SIG-M5 (cell line): ENCODE data around the gene ZBTB7A.

Experiments used
- DNase-seq: peaks from one replicate; lab custom pipeline; 2025; lab: John Stamatoyannopoulos, UW

ZBTB7A gene

GRCh38 chr19:4053423-4054324 lies 13.0 kb downstream of the ZBTB7A start:
- DNase-seq: no peak

GRCh38 chr19:4052993-4053422 lies 13.7 kb downstream of the ZBTB7A start:
- no peak for DNase-seq

DNA sequence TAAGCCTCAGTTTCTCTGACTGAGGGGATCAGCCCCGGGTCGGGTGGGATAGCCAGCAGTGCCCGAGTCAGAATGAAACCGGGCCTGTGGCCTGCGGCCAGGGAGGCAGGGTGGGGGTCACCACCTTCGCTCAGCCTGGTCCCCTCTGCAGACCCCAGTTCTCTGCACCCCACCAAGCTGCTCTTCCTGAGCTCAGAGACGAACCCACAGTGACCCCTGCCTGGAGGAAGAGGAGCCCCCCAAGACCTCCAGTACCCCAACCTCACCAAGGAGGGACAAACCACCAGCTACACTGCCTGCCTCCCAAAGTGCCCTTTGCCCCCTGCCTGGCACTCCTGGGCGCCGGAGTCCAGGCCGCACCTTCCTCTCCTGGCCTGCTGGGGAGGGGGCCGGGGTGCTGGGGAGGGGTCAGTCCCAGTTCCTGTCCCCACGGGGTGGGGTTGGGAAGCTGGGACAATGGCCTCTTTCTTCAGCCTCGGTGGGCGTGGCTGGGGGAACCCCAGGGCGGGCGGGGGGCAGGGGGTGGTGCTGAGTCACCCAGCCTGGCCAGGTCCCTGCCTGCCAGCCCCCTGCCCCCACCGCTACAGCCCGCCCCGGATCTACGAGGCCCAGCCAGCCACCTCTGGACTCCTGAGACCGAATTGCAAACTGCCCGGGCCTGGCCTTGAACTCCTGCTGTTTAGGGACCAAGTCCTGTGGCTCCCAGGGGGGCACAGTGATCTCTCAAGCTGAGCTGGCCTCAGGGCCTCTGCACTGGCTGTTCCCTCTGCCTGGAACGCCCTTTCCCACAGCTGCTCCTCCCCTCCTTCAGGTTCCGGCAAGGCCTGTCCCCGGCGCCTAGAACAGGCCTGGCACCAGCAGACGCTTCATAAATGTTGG lies 14.3 kb downstream of the ZBTB7A start:
- DNase-seq: no peak

DNA sequence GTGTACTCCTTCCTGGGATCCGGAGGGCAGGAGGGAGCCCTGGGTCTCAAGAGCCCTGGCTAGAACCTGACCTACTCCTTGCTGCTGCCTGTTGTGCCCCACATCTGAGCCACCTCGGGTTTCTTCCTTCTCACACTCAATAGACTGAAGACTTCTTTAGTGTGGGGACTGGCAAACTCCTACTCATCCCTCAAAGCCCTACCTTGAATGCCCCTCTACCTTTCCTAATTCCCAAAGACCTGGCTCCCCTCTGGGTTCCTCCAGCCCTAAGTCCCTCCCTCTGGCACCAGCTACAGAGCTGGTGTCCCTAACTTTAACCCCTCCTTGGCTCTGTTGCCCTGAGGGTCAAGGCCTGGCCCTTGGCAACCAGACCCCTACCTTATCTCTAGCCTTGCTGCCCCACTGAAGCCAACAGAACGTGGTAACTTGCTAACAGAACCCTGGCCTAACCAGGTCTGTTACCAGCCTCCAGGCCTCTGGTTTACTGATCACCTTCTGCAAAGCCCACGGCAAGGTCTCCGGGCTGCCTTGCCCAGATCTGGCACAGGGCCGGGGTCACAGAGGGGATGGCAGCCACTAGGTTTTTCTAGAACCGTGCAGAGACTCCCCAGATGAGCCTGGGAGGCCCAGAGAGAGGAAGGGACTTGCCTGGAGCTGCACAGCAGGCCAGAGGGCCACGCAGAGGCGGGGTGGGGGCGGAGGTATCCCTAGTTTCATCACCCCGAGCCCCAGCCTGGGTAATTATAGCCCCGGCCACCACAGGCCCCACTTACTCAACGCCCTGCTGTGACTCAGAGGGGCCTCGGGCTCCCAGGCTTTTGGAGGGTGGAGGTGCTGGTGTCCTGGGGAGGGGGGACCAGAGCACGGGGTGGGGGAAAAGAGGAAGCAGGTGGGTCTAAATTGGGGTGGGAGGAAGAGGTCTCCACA lies 15.3 kb downstream of the ZBTB7A start:
- DNase-seq: peak; percentile 74

DNA sequence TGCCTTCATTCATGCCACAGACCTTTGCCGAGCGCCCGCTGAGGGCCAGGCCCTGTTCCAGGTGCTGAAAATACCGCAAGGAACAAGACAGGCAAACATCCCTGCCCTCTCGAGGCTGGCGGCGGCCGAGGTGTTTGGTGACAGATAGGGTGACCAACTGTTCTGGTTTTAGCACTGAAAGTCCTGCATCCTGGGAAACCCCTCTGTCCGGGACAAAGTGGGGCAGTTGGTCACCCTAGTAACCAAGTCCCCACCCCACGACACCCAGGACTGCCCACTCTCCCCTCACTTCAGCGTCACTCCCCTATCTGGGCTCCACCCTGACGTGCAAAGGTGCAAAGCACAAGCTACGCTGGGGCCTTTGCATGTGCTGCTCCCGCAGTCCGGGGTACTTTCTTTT lies 17.3 kb downstream of the ZBTB7A start:
- DNase-seq: no peak

DNA sequence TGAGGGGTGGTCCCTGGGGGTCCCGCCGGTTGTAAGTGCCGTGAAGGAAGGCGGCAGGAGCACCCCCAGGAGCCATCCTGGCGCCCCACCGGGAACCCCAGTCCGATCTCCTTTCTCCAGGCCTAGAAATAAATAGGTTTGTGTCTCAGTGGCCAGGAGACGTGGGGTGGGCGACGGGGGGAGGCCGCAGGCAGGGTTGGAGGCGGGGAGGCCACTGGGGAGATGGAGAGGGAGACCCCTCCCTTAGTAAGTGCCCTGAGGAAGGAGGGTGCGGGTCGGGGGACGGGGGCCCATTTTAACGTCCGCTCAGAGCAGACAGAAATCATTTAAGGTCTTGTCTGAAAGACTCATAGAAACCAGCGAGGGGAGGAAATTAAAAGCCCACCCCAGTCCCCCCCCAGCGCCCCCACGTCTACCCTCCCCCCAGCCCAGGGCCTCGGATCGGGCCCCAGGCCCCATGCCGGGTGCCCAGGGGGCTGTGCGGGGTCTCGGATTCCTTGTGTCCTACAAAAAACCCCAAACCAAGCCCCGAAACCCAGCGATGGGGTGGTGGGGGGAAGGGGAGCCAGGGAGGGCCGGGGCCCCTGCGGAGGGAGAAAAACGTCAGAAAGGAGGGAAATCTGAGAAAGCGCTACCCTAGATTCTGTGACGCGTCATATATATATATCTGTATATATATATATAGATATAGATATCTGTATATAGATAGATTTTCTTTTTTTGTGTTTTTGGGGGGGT lies 19.6 kb downstream of the ZBTB7A start:
- no peak for DNase-seq

- DNase-seq: no peak
These were observed 20.4 kb downstream of the ZBTB7A start for GRCh38 chr19:4046362-4046691.

- no peak for DNase-seq
These were observed 20.9 kb downstream of the ZBTB7A start for GRCh38 chr19:4045597-4046361.

DNA sequence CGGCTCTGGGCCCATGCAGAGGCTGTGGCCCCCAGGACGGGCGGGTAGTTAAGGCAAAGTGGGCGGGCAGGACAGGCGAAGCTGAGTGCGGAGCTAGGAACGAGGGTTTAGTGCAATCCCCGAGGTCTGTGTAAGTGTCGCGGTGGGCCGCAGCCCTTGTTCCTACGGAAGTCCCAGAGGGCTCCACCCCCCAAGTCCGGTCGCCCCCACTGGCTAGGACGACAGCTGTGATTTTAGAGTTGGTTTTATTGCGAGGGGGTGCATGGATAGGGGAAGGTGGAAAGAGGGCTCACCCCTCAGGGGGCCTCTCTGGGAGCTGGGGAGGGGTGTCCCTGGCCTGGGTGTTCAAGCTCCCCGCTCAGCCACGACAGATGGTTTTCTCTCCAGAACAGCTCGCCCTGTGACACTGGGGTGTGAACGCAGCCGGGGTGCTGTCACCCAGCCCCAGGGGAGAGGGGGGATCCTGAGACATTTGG lies 21.7 kb downstream of the ZBTB7A start:
- no peak for DNase-seq

- no peak for DNase-seq
These were observed 22.6 kb downstream of the ZBTB7A start for GRCh38 chr19:4043966-4044715.

DNA sequence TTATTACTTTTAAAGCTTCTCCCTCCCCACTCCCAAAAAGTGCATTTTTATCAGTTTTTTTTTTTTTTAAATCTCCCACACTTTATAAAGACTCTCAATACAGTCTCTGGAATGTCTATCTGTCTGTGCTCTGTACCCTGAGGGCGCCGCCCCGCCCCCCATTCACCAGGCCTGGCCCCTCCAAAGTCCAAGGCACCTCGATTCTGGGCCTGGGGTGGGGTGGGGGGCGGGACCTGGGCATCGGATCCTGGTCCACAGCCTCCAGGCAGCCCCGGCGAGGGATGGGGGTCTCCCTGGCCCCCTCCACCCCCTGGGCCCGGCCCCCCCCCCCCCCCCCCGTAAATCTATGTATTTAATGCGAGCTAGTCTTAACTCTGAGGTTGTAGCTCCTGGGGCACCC lies 23.3 kb downstream of the ZBTB7A start:
- no peak for DNase-seq

GRCh38 chr19:4042731-4043082 lies 24.0 kb downstream of the ZBTB7A start:
- DNase-seq: no peak

DNA sequence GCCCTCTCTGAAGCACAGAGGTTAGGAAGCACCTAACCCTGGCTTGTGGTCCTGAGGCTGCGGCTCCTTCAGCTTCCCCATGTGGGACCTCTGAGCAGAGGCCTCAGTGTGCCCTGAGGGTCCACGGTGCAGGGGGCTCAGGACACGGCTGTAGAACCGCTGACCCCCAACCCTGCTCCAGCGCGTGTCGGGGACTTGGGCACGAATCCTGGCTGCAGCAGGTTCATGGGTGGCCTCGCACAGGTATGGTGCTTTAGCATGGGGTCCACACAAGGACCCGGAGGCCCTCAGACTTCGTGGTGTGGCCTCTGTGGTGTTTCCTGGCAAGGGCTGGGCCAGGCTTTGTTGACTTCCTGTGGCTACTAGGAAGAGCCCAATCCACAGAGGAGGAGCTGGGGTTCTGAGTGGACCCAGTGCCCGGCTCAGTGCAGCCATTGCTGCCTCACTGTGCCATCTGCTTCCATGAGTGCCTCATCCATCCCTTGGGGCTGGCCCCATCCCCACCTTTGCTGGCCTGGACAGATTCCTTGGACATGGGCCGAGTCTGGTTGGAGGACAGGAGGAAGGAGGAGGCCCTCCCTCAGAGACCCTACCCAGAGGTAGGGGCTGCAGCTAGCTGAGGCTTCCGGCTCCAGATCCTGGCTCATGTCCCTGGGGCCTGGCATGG lies 24.5 kb downstream of the ZBTB7A start:
- no peak for DNase-seq

GRCh38 chr19:4038661-4039423 lies 27.9 kb downstream of the ZBTB7A start:
- DNase-seq: no peak

DNA sequence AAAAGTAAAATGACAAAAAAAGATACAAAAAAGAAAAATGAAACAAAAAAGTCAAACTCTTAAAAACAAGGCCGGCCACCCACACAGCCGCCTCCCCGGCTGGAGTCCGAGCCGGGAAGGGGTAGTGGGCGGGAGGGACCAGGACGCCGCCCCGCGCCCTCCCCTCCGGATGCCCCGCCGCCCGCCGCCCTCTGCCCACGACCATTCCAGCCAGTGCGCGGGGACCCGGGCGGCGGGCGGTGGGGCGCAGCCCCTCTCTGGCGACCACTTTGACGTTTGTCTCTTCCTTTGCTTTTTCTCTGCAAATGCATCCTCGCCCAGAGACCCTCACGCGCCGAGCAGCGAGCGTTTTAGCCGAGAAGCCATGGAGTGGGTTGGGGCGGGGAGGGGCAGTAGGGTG lies 28.6 kb downstream of the ZBTB7A start:
- no peak for DNase-seq

DNA sequence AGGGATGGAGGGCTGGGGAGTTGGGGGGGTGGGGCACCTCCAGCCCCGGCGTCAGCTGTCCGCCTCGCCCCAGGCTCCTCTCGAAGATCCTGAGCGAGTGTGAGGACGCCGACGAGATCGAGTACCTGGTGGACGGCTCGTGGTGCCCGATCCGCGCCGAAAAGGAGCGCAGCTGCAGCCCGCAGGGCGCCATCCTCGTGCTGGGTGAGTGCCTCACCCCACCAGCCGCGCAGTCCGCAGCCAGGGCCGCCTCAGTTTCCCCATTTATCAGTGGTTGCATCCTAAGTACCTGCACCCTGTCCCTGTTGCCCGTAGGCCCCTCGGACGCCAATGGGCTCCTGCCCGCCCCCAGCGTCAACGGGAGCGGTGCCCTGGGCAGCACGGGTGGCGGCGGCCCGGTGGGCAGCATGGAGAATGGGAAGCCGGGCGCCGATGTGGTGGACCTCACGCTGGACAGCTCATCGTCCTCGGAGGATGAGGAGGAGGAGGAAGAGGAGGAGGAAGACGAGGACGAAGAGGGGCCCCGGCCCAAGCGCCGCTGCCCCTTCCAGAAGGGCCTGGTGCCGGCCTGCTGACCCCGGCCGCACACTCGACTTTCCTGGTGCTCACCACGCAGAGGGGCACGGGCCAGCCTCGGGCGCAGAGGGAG lies 29.3 kb downstream of the ZBTB7A start:
- DNase-seq: no peak

DNA sequence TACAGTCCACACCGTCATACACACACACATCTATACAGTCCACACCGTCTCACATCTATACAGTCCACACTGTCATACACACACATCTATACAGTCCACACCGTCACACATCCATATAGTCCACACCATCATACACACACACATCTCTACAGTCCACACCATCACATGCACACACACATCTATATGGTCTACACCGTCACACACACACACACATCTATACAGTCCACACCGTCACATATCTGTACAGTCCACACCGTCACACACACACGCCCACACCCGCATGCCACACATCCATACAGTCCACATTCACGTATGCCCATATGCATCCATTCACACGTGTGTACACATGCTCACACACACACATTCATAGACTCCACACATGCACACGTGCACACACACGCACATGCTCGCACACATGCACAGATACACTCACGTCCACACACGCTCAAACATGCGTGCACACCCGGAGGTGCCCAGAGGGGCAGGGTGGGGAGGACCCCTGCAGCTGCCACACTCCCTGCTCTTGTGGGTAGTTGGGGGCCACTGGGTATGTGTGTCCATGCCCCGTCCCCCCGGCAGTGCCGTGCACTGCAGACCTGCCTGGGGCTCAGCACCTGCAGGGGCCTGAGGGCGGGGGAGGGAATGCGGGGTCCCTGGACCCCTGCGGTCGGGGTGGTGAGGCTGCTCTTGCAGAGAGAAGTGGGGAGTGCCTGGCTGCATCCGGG lies 30.0 kb downstream of the ZBTB7A start:
- DNase-seq: no peak
